SIG-M5 (cell line): ENCODE data around the gene BOD1L1.

Source experiments
- DNase-seq: peaks from one replicate; lab custom pipeline; 2025; lab: John Stamatoyannopoulos, UW

Gene BOD1L1

DNA sequence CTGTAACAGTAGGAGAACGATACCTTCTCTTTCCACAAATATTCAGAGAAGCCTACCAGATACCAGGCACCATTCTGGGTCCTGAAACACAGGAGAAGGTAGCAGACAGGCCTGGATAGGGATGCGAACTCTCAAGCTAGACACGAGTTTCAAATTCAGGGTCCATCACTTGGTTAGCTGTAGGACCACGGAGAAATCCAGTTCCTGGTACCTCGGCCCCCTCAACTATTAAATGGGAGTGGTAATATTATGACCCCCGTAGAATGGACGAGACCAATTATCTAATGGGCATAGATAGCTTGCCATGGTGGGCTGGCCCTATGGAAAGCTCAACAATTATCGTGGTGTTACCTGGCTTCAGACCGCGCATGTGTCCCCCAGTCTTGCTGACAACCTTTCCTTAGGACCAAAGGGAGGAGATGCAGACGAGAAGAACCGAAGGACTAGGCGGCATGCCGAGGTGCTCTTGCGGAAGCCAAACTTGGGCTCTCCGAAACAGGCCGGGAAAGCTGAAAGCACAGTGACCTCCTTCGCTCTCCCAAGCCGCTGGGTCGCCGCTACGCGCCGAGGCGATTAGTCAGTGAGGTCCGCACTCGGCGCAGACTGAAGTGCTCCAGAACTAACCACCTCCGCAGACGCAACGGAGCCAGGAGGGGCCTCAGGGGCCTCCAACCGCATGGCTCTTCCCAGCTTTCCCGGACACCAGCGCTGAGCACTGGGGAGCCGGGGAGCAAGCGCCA lies 102.9 kb downstream of the BOD1L1 start:
- DNase-seq: no peak

DNA sequence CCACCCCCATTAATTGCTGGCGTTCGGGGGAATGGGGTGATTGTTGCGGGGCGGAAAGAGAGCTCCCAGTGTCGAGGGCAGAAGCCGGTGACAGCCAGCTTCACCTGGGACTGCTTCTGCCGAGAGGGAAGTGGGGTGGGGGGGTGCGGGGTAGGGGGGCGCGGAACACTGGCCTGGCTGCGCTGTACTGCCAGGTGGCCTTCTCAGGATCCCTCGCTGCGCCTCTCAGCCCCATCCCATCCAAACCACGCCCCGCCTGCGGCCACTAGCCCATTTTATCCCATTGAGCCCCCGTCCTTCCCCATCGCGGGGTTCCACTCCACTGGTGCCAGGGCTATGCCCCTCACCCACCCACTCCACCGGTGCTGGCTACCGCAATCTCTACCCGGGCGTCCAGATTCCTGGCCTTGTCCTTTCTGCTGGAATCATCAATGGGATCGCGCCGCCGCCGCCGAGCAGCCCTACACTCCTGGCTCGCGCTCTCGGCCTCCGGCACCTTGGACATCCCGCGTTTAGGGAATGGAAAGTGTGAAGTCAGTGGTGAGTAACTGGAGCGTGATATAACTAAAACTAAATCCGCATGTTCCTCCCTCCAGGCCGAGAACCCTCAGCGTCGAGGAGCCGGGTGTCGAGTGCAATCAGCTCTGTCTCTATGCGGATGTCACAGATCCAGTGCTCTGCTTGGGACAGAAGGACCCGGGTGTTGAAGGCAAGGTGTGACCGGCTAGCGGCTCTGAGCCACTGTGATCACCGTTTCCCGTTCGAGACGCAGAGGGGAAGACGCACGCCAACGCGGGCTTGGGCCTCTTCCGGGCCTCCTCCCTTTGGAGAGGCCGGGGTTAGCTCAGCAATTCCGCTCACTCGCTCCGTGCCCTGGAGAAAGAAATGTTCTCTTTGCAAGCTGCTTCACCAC lies 103.7 kb downstream of the BOD1L1 start:
- DNase-seq: no peak

DNA sequence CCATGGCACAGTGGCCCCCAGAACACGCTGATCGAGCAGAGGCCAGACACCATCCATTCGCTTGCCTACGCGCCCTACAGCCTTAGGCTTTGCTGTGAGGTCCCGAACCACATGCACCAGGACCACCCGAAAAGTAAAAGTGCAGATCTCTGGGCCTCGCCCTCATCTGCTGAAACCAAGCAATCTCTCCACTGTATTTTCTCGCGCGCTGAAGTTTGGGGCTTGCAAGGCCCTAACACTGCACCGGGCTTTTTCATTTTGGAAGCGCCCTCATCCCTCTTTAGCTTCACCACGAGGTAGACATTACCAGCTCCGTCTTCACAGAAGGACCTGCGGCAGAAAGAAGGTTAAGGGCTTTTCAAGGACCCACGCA lies 104.4 kb downstream of the BOD1L1 start:
- no peak for DNase-seq

DNA sequence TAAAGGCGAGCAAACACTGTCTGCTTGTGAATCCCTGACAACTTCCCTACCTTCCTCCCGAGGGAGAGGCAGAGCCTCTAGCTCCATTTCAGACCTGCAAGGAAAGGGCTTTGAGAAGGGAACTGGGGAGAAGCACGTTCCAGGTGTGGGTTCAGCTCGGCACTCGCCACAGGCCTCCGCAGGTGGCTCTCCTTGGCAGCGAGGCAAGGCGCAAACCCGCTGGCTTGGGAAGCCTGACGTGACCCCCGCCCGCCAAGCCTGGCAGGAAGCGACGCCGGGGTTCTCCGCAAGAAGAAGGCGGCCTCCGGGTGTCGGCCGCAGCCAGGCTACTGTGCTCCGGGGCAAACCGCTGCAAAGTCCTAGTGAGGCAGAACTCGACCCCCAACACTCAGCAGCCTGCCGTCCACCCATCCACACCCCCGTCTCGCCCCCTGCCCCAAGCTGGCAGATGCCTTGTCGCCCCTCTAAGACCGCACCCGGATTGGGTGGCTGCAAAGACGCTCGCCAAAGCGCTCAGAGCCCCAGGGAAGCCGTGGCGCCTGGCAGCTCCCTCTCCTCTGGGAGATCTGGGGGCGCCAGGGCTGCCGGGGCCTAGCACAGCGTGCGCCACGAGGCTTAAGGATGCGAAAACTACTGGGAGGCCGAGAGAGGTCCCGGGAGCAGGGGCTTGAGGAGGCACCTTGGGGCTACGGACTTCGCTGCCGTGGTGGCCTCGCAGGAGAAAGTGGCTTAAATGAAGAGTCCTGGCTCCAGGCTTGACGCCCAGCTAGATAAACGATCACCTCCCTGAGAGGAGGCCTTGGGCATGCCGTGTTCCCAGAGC lies 105.0 kb downstream of the BOD1L1 start:
- no peak for DNase-seq

DNA sequence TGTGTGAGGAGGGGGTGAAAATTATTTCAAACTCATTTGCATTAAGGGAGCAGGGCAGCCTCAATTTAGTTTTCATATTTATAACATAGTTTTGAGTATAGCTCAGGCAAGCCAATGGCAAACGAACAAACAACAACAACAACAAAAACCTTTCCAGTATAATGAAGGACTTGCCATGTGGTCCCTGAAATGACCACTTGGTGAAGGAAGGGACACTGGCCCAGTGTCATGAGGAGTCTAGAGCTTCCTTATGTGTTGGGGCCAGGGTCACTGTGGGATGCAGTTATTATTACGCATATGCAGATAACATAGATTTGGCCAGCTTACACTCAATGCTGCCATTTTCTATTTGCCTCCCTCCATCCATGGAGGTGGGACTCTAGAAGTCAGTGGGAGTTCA lies 106.5 kb downstream of the BOD1L1 start:
- no peak for DNase-seq
